OCI-LY7 (cell line): ENCODE results near the gene ADAM22. TPM values are rescaled to one million over a fixed set of nuclear protein-coding genes. Genes with fewer than 3 reads are reported as not detected.
"Not testable (repeated sequence)": the region's sequence is repeated elsewhere in the genome, so short reads cannot be mapped to it uniquely, and the experiment has no call there.

Experiments used
- BruUV-seq: library from RNA; stranded (reverse); fragments of 400-500 nt; replicated peaks from 2 replicates; lab custom pipeline; 2021; lab: Mats Ljungman, UMichigan
- CTCF ChIA-PET: fragments of 300-600 bp; sonication (Branson Sonifier 250); formaldehyde crosslinking; loops from one replicate; lab custom pipeline; 2022; ENCODE audit warnings: antibody characterized with exemption; ENCODE audit not compliant: unreplicated experiment; lab: Charles Lee
- POLR2A ChIA-PET: fragments of 300-600 bp; sonication (Branson Sonifier 250); formaldehyde crosslinking; loops from one replicate; lab custom pipeline; 2022; ENCODE audit warnings: antibody characterized with exemption; lab: Charles Lee
- DNase-seq: peaks from one replicate; pipeline ENCODE4 v3.0.0-alpha.2; 2015; ENCODE audit warnings: low spot score
- H2AFZ ChIP-seq: fragments of 200-600 bp; sonication (generic), shearing (Covaris generic); 2 replicates; pipeline ENCODE4 v1.6.1; 2014; ENCODE audit warnings: mild to moderate bottlenecking, antibody characterized with exemption, low read length, moderate library complexity
- H3K27ac ChIP-seq: fragments of 200-600 bp; sonication (generic); 2 replicates; pipeline ENCODE4 v1.5.1; 2014; ENCODE audit warnings: mixed run types, low read depth, mild to moderate bottlenecking, moderate library complexity, low read length, inconsistent platforms; ENCODE audit not compliant: poor library complexity, severe bottlenecking
- H3K36me3 ChIP-seq: fragments of 200-600 bp; sonication (generic); 2 replicates; pipeline ENCODE4 v1.6.1; 2014; ENCODE audit warnings: mild to moderate bottlenecking, antibody characterized with exemption, low read length, moderate library complexity, mixed read lengths; ENCODE audit not compliant: insufficient read depth
- H3K4me1 ChIP-seq: fragments of 200-600 bp; sonication (generic); 2 replicates; pipeline ENCODE4 v1.5.1; 2014; ENCODE audit warnings: mild to moderate bottlenecking, low read length; ENCODE audit not compliant: insufficient read depth, poor library complexity, severe bottlenecking
- H3K4me2 ChIP-seq: fragments of 200-600 bp; sonication (generic); 2 replicates; pipeline ENCODE4 v1.6.1; 2014; ENCODE audit warnings: mild to moderate bottlenecking, low read length
- H3K4me3 ChIP-seq: fragments of 200-600 bp; sonication (generic); 2 replicates; pipeline ENCODE4 v1.5.1; 2014; ENCODE audit warnings: mild to moderate bottlenecking, low read depth, low read length; ENCODE audit not compliant: poor library complexity, severe bottlenecking
- H3K79me2 ChIP-seq: fragments of 200-600 bp; sonication (generic); 2 replicates; pipeline ENCODE4 v1.6.1; 2016; ENCODE audit warnings: low read depth, mild to moderate bottlenecking, low read length, moderate library complexity, mixed read lengths; ENCODE audit not compliant: insufficient read depth
- H3K9me2 ChIP-seq: fragments of 200-600 bp; sonication (generic); 2 replicates; pipeline ENCODE4 v1.6.1; 2016; ENCODE audit warnings: mild to moderate bottlenecking, low read length, mixed read lengths; ENCODE audit not compliant: insufficient read depth
- H3K9me3 ChIP-seq: fragments of 200-600 bp; sonication (generic); 2 replicates; pipeline ENCODE4 v1.6.1; 2014; ENCODE audit warnings: mild to moderate bottlenecking, mixed run types, low read length, mixed read lengths
- H4K20me1 ChIP-seq: fragments of 200-600 bp; sonication (generic); 2 replicates; pipeline ENCODE4 v1.6.1; 2014; ENCODE audit warnings: mild to moderate bottlenecking, antibody characterized with exemption, low read length, moderate library complexity, mixed read lengths; ENCODE audit not compliant: insufficient read depth
- CTCF ChIP-seq: fragments of 200-600 bp; sonication (generic); conservative IDR thresholded peaks from 2 replicates; pipeline ENCODE4 v1.5.1; 2014; ENCODE audit warnings: mild to moderate bottlenecking, antibody characterized with exemption, low read length, moderate library complexity, mixed read lengths
- EZH2phosphoT487 ChIP-seq: fragments of 200-600 bp; sonication (generic); IDR thresholded peaks from 2 replicates; pipeline ENCODE4 v1.6.1; 2018; ENCODE audit warnings: low read depth, borderline replicate concordance, mild to moderate bottlenecking, mixed run types, antibody characterized with exemption, low read length, moderate library complexity, mixed read lengths
- intact Hi-C: fragments of 100-400 bp; cut with micrococcal nuclease; formaldehyde crosslinking; loops from one replicate; pipeline ENCODE4 v1.10.0; 2022; ENCODE audit not compliant: unreplicated experiment
- total RNA-seq, 2 experiments: library from RNA; depleted of rRNA in 1 of 2; stranded (reverse); fragments of >200 nt in 1 of 2; shearing (Covaris generic) in 1 of 2; gene quantifications; 2 replicates each; pipeline ENCODE4 v1.2.3, GENCODE V29; 2014 to 2022

ADAM22 gene
- total RNA-seq, 2 experiments from 2014 or later = 12.0 to 13.6 TPM

- Histone ChIP-seq H3K79me2 (no peaks in the 10 kb centered on the region), H3K9me2 (no peaks in the 10 kb centered on the region), H3K27ac (no peak overlapping the region), H3K9me3 (no peaks in the 10 kb centered on the region), H3K4me3 (no peak overlapping the region), H3K36me3 (no peaks in the 10 kb centered on the region; the same call in 1 of the 2 replicates), H2AFZ (no peak overlapping the region), H3K4me2 (no peak overlapping the region), H3K4me1 (no peaks in the 10 kb centered on the region), H4K20me1 (no peaks in the 10 kb centered on the region)
- ChIA-PET CTCF (no interaction called here), POLR2A (no interaction called here)
- BruUV-seq = no TSS peak
- intact Hi-C loops = no loop called here
- no peak for TF ChIP-seq CTCF
- TF ChIP-seq EZH2phosphoT487 = no peak
- no peak for DNase-seq
These were observed 222.3 kb downstream of the ADAM22 start for GRCh38 chr7:88156356-88156755.

GRCh38 chr7:88159741-88160140, 225.7 kb downstream of the ADAM22 start:
- intact Hi-C loops, BruUV-seq, H3K9me2 ChIP-seq, H3K79me2 ChIP-seq, H3K4me3 ChIP-seq, CTCF ChIA-PET, H3K27ac ChIP-seq, H3K4me2 ChIP-seq, H4K20me1 ChIP-seq, H3K9me3 ChIP-seq, H2AFZ ChIP-seq, DNase-seq, H3K4me1 ChIP-seq, H3K36me3 ChIP-seq: not testable (repeated sequence)
- POLR2A ChIA-PET = interaction anchor here (0.6 to 0.7 kb wide), 2 partner anchors 382 to 389 kb away, joined by 3 to 5 read pairs; no protein-coding TSS in a partner anchor

GRCh38 chr7:88165697-88166096, 231.6 kb downstream of the ADAM22 start:
- no peak overlapping the region for H3K27ac ChIP-seq
- no peaks in the 10 kb centered on the region for H3K9me2 ChIP-seq
- H3K79me2 ChIP-seq = no peaks in the 10 kb centered on the region
- TF ChIP-seq EZH2phosphoT487 (no peak), CTCF (no peak)
- H3K9me3 ChIP-seq = no peaks in the 10 kb centered on the region
- ChIA-PET POLR2A (interaction anchor here (0.6 kb wide), 1 partner anchor 94 kb away, joined by 4 read pairs; no protein-coding TSS in a partner anchor), CTCF (no interaction called here)
- no peak overlapping the region for H2AFZ ChIP-seq
- H3K36me3 ChIP-seq = no peaks in the 10 kb centered on the region
- no peak overlapping the region for H3K4me2 ChIP-seq
- H4K20me1 ChIP-seq = no peaks in the 10 kb centered on the region
- intact Hi-C loops = no loop called here
- no peak overlapping the region for H3K4me3 ChIP-seq
- no TSS peak for BruUV-seq
- DNase-seq = no peak
- no peaks in the 10 kb centered on the region for H3K4me1 ChIP-seq
